Natural killer cell treated with Interleukin-12 subunit alpha and Interleukin-12 subunit beta and Interleukin-15 and Interleukin-18, amount 100 ng/mL, for 72 hours (primary cell): Measurements from ENCODE around the gene NPEPL1. TPM values are rescaled to one million over a fixed set of nuclear protein-coding genes. Genes with fewer than 3 reads are reported as not detected.
"Not testable (repeated sequence)": the region's sequence is repeated elsewhere in the genome, so short reads cannot be mapped to it uniquely, and the experiment has no call there.

Experiments
- ATAC-seq, 2 donors: fragments of 150-1000 bp; cut with Tn5 transposase in 1 of 2; sonication (Bioruptor Pico), chemical (Tn5 transposase) in 1 of 2; 2 replicates each; pipeline ENCODE4 v1.10.0; 2021
- DNase-seq: peaks from one replicate; pipeline ENCODE4 v3.0.0; 2022; ENCODE audit warnings: low spot score
- H3K27ac Mint-ChIP-seq, 2 donors: 1 replicate in 1 of 2; 2 replicates in 1 of 2; pipeline ENCODE4 v1.8.0; 2022; ENCODE audit warnings: mixed read lengths in 2 of 2, mild to moderate bottlenecking in 1 of 2, moderate library complexity in 1 of 2
- H3K27me3 Mint-ChIP-seq, 2 donors: 1 replicate in 1 of 2; 2 replicates in 1 of 2; pipeline ENCODE4 v1.8.0; 2022; ENCODE audit warnings: mixed read lengths in 2 of 2
- H3K36me3 Mint-ChIP-seq: one replicate; pipeline ENCODE4 v1.8.0; 2022; ENCODE audit warnings: mixed read lengths
- H3K4me1 Mint-ChIP-seq, 2 donors: 1 replicate in 1 of 2; 2 replicates in 1 of 2; pipeline ENCODE4 v1.8.0; 2022; ENCODE audit warnings: low read depth in 2 of 2, mixed read lengths in 2 of 2, mild to moderate bottlenecking in 1 of 2
- H3K4me3 Mint-ChIP-seq: one replicate; pipeline ENCODE4 v1.8.0; 2022; ENCODE audit warnings: mixed read lengths
- H3K9me3 Mint-ChIP-seq: 2 replicates; pipeline ENCODE4 v1.8.0; 2022; ENCODE audit warnings: mixed read lengths
- total RNA-seq, 2 donors: library from RNA; stranded (reverse); gene quantifications; one replicate each; pipeline ENCODE4 v1.2.3, GENCODE V29; 2022

The NPEPL1 gene
- total RNA-seq, 2 donors from 2014 or later = 23.6 to 30.4 TPM

DNA sequence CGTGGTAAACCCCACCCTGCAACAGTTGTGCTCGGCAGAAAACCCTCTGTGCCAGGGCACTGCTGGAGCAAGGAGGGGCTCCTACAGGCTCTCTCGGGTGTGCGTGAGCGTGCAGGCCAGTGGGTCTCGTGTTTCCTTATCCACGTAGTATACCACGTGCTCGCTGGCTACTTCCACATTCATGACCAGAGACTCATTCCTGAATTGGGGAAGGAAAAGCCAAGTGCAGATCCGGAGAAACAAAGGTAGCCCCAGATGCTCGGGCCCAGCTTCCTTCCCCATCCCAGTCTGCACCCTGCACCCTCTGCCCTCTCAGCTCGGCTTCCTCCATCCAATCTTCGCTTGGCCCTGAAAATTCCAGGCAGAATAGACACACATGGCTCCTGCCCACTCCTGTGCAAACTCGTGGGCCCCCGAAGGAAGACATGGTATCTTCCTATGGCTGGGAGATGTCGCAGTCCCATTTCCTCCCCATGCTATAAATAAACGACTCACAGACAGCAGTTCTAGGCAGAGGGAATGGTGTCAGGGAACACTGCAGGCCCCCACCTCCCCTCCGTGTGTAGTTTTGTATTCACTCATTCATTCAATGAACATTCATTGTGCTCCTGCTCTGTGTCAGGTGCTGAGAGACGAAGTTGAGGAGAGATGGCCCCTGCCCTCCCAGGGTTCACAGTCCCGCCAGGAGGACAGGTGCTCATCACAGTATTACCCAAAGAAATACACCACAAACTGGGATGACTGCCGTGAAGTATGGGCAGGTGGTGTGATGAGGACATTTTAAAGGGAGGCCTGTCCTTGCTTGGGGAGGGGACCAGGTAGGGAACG lies 29.6 kb downstream of the NPEPL1 start:
- no peaks in the 10 kb centered on the region for H3K9me3 Mint-ChIP-seq

DNA sequence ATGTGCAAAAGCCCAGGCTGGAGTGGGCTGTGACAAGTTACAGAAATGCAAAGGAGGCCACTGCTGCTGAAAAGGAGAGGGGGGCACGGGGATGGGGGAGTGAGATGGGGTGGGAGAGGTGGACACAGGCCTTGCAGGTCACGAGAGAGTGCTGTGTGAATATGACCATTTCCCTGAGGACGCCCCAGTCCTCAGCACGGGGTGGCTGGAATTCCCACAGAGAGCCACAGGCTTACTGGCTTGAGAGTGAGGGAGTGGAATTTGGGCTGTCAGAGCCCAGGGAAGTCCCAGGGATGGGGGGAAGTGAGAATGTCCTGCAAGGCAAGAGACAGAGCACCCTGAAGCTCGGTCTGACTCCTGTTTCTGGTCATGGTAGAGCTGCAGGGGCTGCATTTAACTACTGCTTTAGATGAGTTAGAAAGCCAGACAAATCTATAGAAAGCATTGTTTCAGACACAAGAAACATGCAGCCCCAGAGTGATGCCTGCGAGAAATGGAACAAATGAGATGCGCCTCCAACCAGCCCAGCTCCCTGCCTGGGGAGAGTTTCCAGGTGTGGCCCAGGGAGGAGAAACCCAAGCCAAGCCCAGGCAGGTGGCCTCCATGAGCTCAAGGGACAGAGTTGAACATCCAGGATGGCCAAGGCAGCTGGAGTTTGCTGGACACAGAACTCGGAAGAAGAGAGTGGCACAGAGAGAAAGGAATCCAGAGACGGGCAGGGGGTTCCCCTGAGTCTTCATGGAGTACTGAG lies 30.5 kb downstream of the NPEPL1 start:
- Mint-ChIP-seq H3K27ac (no peak overlapping the region), H3K9me3 (no peaks in the 10 kb centered on the region), H3K27me3 (peaks cover 40 to 70% of the 10 kb centered on the region in 2 donors), H3K36me3 (no peaks in the 10 kb centered on the region), H3K4me1 (no peaks in the 10 kb centered on the region), H3K4me3 (no peak overlapping the region)
- DNase-seq (no peak), ATAC-seq (no peak)

More for the DNA sequence above, 29.6 kb downstream of the NPEPL1 start:
- Mint-ChIP-seq H3K27me3 (peaks cover 38 to 61% of the 10 kb centered on the region in 2 donors), H3K4me3 (no peak overlapping the region), H3K27ac (peak overlapping the region in 1 of 2 donors; percentile 21), H3K4me1 (peaks cover 0 to 2% of the 10 kb centered on the region in 2 donors), H3K36me3 (no peaks in the 10 kb centered on the region)
- no peak for DNase-seq
- no peak for ATAC-seq

GRCh38 chr20:58723628-58723984 lies 31.0 kb downstream of the NPEPL1 start:
- Mint-ChIP-seq H3K36me3 (no peaks in the 10 kb centered on the region), H3K4me1 (no peaks in the 10 kb centered on the region), H3K4me3 (no peak overlapping the region), H3K27ac (no peak overlapping the region), H3K9me3 (no peaks in the 10 kb centered on the region), H3K27me3 (peaks cover 40 to 70% of the 10 kb centered on the region in 2 donors)
- no peak for DNase-seq
- no peak for ATAC-seq

GRCh38 chr20:58726156-58726555 lies 33.6 kb downstream of the NPEPL1 start:
- not testable (repeated sequence) for H3K27ac Mint-ChIP-seq, DNase-seq, ATAC-seq, H3K4me1 Mint-ChIP-seq, H3K36me3 Mint-ChIP-seq, H3K4me3 Mint-ChIP-seq, H3K9me3 Mint-ChIP-seq
- H3K27me3 Mint-ChIP-seq = peaks cover 46 to 84% of the 10 kb centered on the region in 2 donors

DNA sequence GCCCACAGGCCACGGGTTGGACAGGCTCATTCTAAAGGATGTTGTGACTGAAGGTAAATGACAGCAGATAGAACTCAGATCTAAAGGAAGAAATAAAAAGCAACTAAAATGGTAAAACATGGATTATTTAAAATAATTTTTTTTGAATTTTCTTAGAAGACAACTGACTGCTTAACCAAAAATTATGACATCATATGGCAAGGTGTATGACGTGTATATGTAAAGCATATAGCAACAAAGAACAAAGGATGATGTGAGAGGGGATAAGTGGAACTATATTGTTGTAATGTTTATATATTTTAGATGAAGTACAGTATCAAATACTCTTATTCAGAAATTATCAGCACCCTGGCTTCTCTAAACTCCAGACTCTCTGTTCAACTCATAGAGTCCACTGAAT lies 38.6 kb downstream of the NPEPL1 start:
- H3K27me3 Mint-ChIP-seq = peaks cover 37 to 64% of the 10 kb centered on the region in 2 donors

DNA sequence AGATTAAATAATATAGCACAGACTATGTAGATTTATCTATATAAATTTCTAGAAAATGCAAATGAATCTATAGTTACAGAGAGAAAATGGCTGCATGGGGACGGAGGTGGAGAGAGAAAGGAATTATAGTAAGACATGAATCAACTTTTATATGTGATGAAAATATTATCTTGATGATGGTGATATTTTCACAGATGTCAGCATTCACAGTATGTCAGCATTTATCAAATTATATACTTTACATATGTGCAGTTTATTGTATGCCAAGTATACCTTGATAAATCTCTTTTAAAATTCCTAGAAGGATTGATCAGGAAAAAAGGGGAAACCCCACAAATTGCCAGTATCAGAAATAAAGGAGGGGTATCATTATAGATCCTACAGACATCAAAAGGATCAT lies 44.6 kb downstream of the NPEPL1 start:
- DNase-seq (no peak), ATAC-seq (no peak)
- Mint-ChIP-seq H3K36me3 (no peaks in the 10 kb centered on the region), H3K4me1 (no peaks in the 10 kb centered on the region), H3K4me3 (no peak overlapping the region), H3K27me3 (peaks cover 30 to 54% of the 10 kb centered on the region in 2 donors), H3K9me3 (no peaks in the 10 kb centered on the region), H3K27ac (no peak overlapping the region)

More for the DNA sequence above, 38.6 kb downstream of the NPEPL1 start:
- Mint-ChIP-seq H3K27ac (no peak overlapping the region), H3K9me3 (no peaks in the 10 kb centered on the region), H3K36me3 (no peaks in the 10 kb centered on the region), H3K4me1 (no peaks in the 10 kb centered on the region), H3K4me3 (no peak overlapping the region)
- DNase-seq (no peak), ATAC-seq (no peak)

- Mint-ChIP-seq H3K27me3 (peaks cover 39 to 67% of the 10 kb centered on the region in 2 donors), H3K9me3 (no peaks in the 10 kb centered on the region), H3K36me3 (no peaks in the 10 kb centered on the region), H3K27ac (no peak overlapping the region), H3K4me1 (no peaks in the 10 kb centered on the region), H3K4me3 (no peak overlapping the region)
- DNase-seq = no peak
- peak; percentile 14 to 43 for ATAC-seq
Measured at GRCh38 chr20:58740356-58741308, 48.0 kb downstream of the NPEPL1 start.

DNA sequence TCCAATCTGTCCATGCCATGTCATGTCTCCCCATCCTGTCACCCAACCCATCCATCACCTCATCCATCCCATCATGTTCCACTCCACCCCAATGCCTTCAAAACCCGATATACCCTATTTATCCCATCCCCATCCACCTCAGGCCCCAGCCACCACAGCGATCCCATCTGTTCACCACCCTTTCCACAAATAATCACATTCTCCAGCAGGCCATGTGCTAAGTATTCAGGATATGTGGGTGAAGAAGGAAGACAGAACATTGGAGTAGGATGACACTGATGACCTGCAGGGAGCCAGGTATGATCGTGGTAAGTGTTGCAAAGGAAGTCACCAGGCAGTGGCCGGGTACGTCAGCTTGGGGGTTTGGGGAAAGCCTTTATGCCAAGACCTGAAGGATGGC lies 48.8 kb downstream of the NPEPL1 start:
- Mint-ChIP-seq H3K4me1 (no peaks in the 10 kb centered on the region), H3K9me3 (no peaks in the 10 kb centered on the region), H3K27me3 (peaks cover 41 to 69% of the 10 kb centered on the region in 2 donors), H3K4me3 (no peak overlapping the region), H3K36me3 (no peaks in the 10 kb centered on the region), H3K27ac (no peak overlapping the region)
- ATAC-seq (no peak), DNase-seq (no peak)

DNA sequence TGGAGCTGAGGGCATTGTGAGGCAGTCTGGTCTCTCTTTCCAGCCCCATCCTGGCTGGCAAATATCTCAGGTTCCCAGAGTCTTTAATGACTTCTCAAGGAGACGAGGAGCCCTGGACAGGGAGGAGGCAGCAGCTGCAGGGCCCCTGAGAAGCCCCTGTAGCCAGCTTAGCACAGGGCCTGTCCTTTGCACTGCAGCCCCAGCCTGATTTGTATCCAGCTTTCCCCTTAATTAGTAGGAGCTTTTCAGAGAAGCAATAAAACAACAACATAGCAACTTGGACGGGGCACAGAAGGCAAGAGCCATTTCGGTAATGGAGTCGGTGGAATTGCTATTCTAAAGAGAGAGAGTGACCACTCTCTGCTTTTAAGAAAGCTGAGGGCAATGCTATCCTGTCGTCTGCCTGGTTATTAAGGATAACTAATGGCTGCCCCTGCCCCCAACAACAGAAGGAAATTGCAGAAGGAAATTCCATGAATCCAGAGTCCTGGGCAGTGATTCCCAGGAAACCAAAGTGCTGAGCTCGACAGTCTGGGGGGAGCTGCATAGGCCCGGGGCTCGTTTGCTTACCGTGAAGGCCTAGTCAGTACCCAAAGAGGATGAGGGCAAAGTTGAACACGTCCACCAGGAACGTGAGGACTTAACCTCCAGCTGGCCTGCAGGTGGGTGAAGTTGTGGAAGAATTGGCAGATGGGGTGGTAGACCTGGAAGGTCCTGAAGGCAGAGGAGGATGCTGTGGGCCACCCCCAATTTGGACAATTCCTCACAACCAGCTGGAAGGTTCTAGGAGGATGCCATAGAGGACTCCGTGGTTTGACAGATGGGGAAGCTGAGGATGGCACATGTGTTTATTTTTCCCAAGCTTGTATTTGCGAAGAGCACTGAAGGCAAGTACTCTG lies 50.3 kb downstream of the NPEPL1 start:
- Mint-ChIP-seq H3K9me3 (no peaks in the 10 kb centered on the region), H3K4me1 (no peaks in the 10 kb centered on the region), H3K27ac (no peak overlapping the region), H3K27me3 (peaks cover 43 to 58% of the 10 kb centered on the region in 2 donors), H3K4me3 (no peak overlapping the region), H3K36me3 (no peaks in the 10 kb centered on the region)
- DNase-seq (no peak), ATAC-seq (no peak)

DNA sequence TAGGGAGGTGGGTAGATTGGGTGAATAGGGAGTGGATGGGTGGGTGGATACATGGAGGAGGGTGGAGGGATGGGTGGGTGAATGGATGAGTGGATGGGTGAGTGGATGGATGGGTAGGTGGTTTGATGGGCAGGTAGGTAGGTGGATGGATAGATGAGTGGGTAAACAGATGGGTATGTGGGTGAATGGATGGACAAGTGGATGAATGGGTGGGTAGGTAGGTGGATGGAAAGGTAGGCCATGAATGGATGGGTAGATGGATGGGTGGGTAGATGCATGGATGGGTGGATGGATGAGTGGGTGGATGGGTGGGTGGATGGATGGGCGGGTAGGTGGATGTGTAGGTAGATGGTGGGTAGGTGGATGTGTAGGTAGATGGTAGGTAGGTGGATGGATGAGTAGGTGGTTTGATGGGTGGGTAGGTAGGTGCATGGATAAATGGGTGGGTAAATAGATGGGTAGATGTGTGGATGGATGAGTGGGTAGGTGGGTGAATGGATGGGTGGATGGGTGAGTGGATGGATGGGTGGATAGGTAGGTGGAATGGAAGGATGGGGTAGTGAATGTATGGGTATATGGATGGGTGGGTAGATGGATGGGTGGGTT lies 51.4 kb downstream of the NPEPL1 start:
- no peaks in the 10 kb centered on the region for H3K9me3 Mint-ChIP-seq
- no peak overlapping the region for H3K27ac Mint-ChIP-seq
- H3K36me3 Mint-ChIP-seq = no peaks in the 10 kb centered on the region
- DNase-seq (no peak), ATAC-seq (no peak)
- no peak overlapping the region for H3K4me3 Mint-ChIP-seq
- H3K4me1 Mint-ChIP-seq = no peaks in the 10 kb centered on the region
- peaks cover 45 to 57% of the 10 kb centered on the region in 2 donors for H3K27me3 Mint-ChIP-seq

DNA sequence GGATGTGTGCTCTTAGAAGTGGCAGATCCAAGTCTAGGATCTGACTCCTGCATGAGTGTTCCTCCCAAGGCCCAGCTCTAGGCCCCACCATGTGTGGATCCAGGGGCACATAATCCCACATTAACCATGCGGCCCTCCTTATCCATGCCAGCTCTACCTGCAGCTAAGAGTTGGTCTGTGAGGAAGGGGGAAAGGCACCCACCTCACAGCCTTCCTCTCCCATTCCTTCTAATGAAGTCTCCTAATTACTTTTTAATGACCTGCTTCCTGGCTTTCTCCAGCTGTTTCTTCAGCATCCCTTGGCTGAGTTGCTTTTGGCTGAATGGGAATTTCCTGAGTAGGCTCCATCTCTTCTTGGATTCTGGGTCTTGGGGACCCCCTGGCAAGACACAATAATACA lies 52.2 kb downstream of the NPEPL1 start:
- H3K36me3 Mint-ChIP-seq = no peaks in the 10 kb centered on the region
- H3K27ac Mint-ChIP-seq = no peak overlapping the region
- no peak for ATAC-seq
- H3K4me1 Mint-ChIP-seq = no peaks in the 10 kb centered on the region
- H3K27me3 Mint-ChIP-seq = peaks cover 47 to 52% of the 10 kb centered on the region in 2 donors
- H3K4me3 Mint-ChIP-seq = no peak overlapping the region
- H3K9me3 Mint-ChIP-seq = no peaks in the 10 kb centered on the region
- no peak for DNase-seq

GRCh38 chr20:58745391-58745790 lies 52.8 kb downstream of the NPEPL1 start:
- no peak for DNase-seq

More at GRCh38 chr20:58745391-58745790, 52.8 kb downstream of the NPEPL1 start:
- no peak overlapping the region for H3K27ac Mint-ChIP-seq
- H3K27me3 Mint-ChIP-seq = peaks cover 46 to 52% of the 10 kb centered on the region in 2 donors
- H3K4me3 Mint-ChIP-seq = no peak overlapping the region
- H3K36me3 Mint-ChIP-seq = no peaks in the 10 kb centered on the region
- ATAC-seq = no peak
- H3K4me1 Mint-ChIP-seq = no peaks in the 10 kb centered on the region
- no peaks in the 10 kb centered on the region for H3K9me3 Mint-ChIP-seq
